Endothelial cell of umbilical vein (primary cell): Measurements from ENCODE around the gene MAB21L2. TPM values are rescaled to one million over a fixed set of nuclear protein-coding genes. Genes with fewer than 3 reads are reported as not detected.

Experiments used
- BruUV-seq: library from RNA; stranded (reverse); fragments of 400-500 nt; replicated peaks from 2 replicates; lab custom pipeline; 2021; lab: Mats Ljungman, UMichigan
- CTCF ChIA-PET: fragments of 300-600, 350-600 bp; sonication (Branson Sonifier 250); formaldehyde crosslinking; loops from one replicate; lab custom pipeline; 2021; ENCODE audit warnings: antibody characterized with exemption, inconsistent platforms; lab: Charles Lee
- POLR2A ChIA-PET: fragments of 300-600, 350-600 bp; sonication (Branson Sonifier 250); formaldehyde crosslinking; loops from one replicate; lab custom pipeline; 2021; ENCODE audit warnings: antibody characterized with exemption, inconsistent platforms; lab: Charles Lee
- DNase-seq: peaks from one replicate; pipeline ENCODE4 v3.0.0-alpha.2; 2011; ENCODE audit warnings: low read depth, low spot score
- FAIRE-seq: peaks from 2 replicates; lab custom pipeline; 2011; peaks lifted over from hg19 to GRCh38; lab: Jason Lieb, UNC
- H2AFZ ChIP-seq: 2 replicates; pipeline ENCODE4 v1.6.0; 2012; ENCODE audit warnings: low read depth, low read length, control low read depth, inconsistent platforms
- H3K27ac ChIP-seq: 2 replicates; pipeline ENCODE4 v1.5.1; 2011; ENCODE audit warnings: low read depth, mild to moderate bottlenecking, control low read depth, low read length, moderate library complexity; ENCODE audit not compliant: insufficient read depth
- H3K27me3 ChIP-seq, 2 experiments: 2 replicates each; pipeline versions ENCODE4 v1.6.0 to v1.6.1; 2011; ENCODE audit warnings: low read length in 2 of 2, mixed read lengths in 1 of 2; ENCODE audit not compliant: control insufficient read depth in 2 of 2, insufficient read depth in 2 of 2
- H3K36me3 ChIP-seq, 2 experiments: 2 replicates in 1 of 2; 3 replicates in 1 of 2; pipeline ENCODE4 v1.5.1; 2011; ENCODE audit warnings: low read length in 2 of 2, mild to moderate bottlenecking in 1 of 2, moderate library complexity in 1 of 2; ENCODE audit not compliant: control insufficient read depth in 2 of 2, insufficient read depth in 2 of 2; ENCODE audit errors: extremely low read depth in 1 of 2
- H3K4me1 ChIP-seq: 3 replicates; pipeline ENCODE4 v1.5.1; 2011; ENCODE audit warnings: mild to moderate bottlenecking, low read length; ENCODE audit not compliant: control insufficient read depth, insufficient read depth; ENCODE audit errors: extremely low read depth
- H3K4me2 ChIP-seq: 2 replicates; pipeline ENCODE4 v1.6.1; 2011; ENCODE audit warnings: low read length, control low read depth, mixed read lengths; ENCODE audit not compliant: insufficient read depth
- H3K4me3 ChIP-seq, 3 experiments: fragments of 200-600 bp in 1 of 3; sonication (generic), shearing (Covaris generic) in 1 of 3; replicated peaks in 1 of 3; 2 replicates each; pipeline ENCODE4 v1.5.1; 2011 to 2016; ENCODE audit warnings: control low read depth in 3 of 3, low read length in 3 of 3, mild to moderate bottlenecking in 2 of 3, inconsistent platforms in 1 of 3, low read depth in 1 of 3, moderate library complexity in 1 of 3; ENCODE audit not compliant: insufficient read depth in 1 of 3
- H3K79me2 ChIP-seq: 2 replicates; pipeline ENCODE4 v1.6.0; 2012; ENCODE audit warnings: low read length, inconsistent platforms; ENCODE audit not compliant: control insufficient read depth, insufficient read depth
- H3K9ac ChIP-seq: replicated peaks from 2 replicates; pipeline ENCODE3; 2011; ENCODE audit warnings: low read length, control low read depth; ENCODE audit not compliant: insufficient read depth; ENCODE audit errors: extremely low read depth
- H3K9me1 ChIP-seq: replicated peaks from 3 replicates; pipeline ENCODE4 v1.6.0; 2011; ENCODE audit warnings: mild to moderate bottlenecking, low read length; ENCODE audit not compliant: control insufficient read depth, insufficient read depth; ENCODE audit errors: extremely low read depth
- H3K9me3 ChIP-seq: replicated peaks from 2 replicates; pipeline ENCODE4 v1.5.1; 2012; ENCODE audit warnings: low read length, inconsistent platforms; ENCODE audit not compliant: control insufficient read depth, insufficient read depth
- H4K20me1 ChIP-seq: replicated peaks from 2 replicates; pipeline ENCODE3; 2011; ENCODE audit warnings: mild to moderate bottlenecking, low read length; ENCODE audit not compliant: control insufficient read depth, insufficient read depth; ENCODE audit errors: extremely low read depth
- EZH2 ChIP-seq: IDR thresholded peaks from 2 replicates; pipeline ENCODE4 v1.6.1; 2012; ENCODE audit warnings: borderline replicate concordance, low read depth, mild to moderate bottlenecking, moderate library complexity, low read length, inconsistent platforms; ENCODE audit not compliant: severe bottlenecking
- FOS ChIP-seq: IDR thresholded peaks from 2 replicates; pipeline ENCODE4 v1.6.1; 2011; ENCODE audit warnings: mild to moderate bottlenecking, low read length, moderate library complexity, borderline replicate concordance; ENCODE audit not compliant: insufficient read depth
- GATA2 ChIP-seq: IDR thresholded peaks from 2 replicates; pipeline ENCODE4 v1.7.0; 2011; ENCODE audit warnings: low read depth, mild to moderate bottlenecking, moderate library complexity, mixed read lengths, low read length; ENCODE audit not compliant: insufficient read length, insufficient read depth
- JUN ChIP-seq: IDR thresholded peaks from 2 replicates; pipeline ENCODE4 v1.6.1; 2011; ENCODE audit warnings: borderline replicate concordance, low read depth; ENCODE audit not compliant: insufficient read length, insufficient read depth
- MYC ChIP-seq: IDR thresholded peaks from one replicate; pipeline ENCODE4 v1.6.1; 2011; ENCODE audit warnings: mild to moderate bottlenecking, low read depth, low read length
- POLR2A ChIP-seq: IDR thresholded peaks from 2 replicates; pipeline ENCODE4 v1.6.1; 2012; ENCODE audit warnings: low read depth, mild to moderate bottlenecking, control low read depth, low read length
- POLR2AphosphoS5 ChIP-seq: IDR thresholded peaks from 2 replicates; pipeline ENCODE4 v1.6.1; 2012; ENCODE audit warnings: low read depth, mild to moderate bottlenecking, control low read depth, low read length, moderate library complexity; ENCODE audit not compliant: insufficient read depth
- dilution Hi-C: fragments of 300-500 bp; cut with MboI; formaldehyde crosslinking; loops from one replicate; pipeline ENCODE4 v1.15.0; 2019; ENCODE audit warnings: low sequenced_read_pairs; ENCODE audit not compliant: extremely low pct_ligation_motif_present
- intact Hi-C: fragments of 100-400 bp; cut with micrococcal nuclease; formaldehyde crosslinking; loops from one replicate; pipeline ENCODE4 v1.10.0; 2022
- polyA plus RNA-seq, 4 experiments: library from polyadenylated mRNA; depleted of rRNA in 3 of 4; stranded (reverse) in 3 of 4; unstranded in 1 of 4; fragments of >200 nt; gene quantifications; 2 replicates each; pipeline versions ENCODE4 v1.2.1 to v1.2.3, GENCODE V29; 2011 to 2012; ENCODE audit warnings: missing spikeins in 1 of 4
- total RNA-seq: library from RNA; stranded (reverse); gene quantifications from 2 replicates; pipeline ENCODE4 v1.2.3, GENCODE V29; 2021
- TF ChIP-seq, protein P1 (sequence below), 2 donors: IDR thresholded peaks; 1 replicate in 1 of 2; 2 replicates in 1 of 2; pipeline ENCODE4 v1.5.1; 2011; ENCODE audit warnings: low read length in 2 of 2, mild to moderate bottlenecking in 2 of 2, moderate library complexity in 2 of 2, control low read depth in 1 of 2, inconsistent platforms in 1 of 2, low read depth in 1 of 2; ENCODE audit not compliant: insufficient read depth in 1 of 2; ENCODE audit errors: extremely low read depth in 1 of 2
- TF ChIP-seq, protein P2 (sequence below): IDR thresholded peaks from 2 replicates; pipeline ENCODE4 v1.6.1; 2011; ENCODE audit not compliant: insufficient read depth, insufficient read length

Gene MAB21L2
- total and polyA plus RNA-seq, 2 donors (not counting 3 experiments of a cell fraction or from before 2014, with no cell fraction given) = not detected

DNA sequence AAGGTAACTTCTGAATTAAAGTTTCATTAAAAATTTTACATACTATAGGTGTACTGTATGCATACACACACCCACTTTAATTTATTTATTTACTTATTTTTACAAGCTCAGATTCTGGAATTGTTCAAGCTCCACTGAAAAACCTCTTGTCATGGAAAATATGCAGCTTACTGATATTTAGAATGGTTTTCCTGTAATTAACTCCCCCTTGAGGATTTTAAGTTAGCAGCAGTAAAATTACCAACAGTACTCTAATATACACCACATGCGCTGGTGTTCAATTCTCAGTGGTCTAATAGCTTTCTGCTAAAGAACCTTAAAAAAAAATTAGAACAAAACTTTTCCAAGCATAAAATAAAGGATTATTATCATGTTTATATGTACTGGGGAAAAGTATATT lies 12.0 kb downstream of the MAB21L2 start:
- Histone ChIP-seq H2AFZ (no peak overlapping the region), H3K9me3 (no peaks in the 10 kb centered on the region), H3K9ac (no peak overlapping the region), H3K4me1 (no peaks in the 10 kb centered on the region), H4K20me1 (no peaks in the 10 kb centered on the region), H3K79me2 (no peaks in the 10 kb centered on the region), H3K36me3 (no peaks in the 10 kb centered on the region), H3K4me3 (no peak overlapping the region), H3K27ac (no peak overlapping the region), H3K4me2 (no peak overlapping the region), H3K9me1 (no peaks in the 10 kb centered on the region), H3K27me3 (no peaks in the 10 kb centered on the region)
- CTCF ChIA-PET = interaction anchor here (0.6 to 1.7 kb wide), 15 partner anchors 9 to 312 kb away, joined by 3 to 19 read pairs (median 4); no protein-coding TSS in a partner anchor
- intact Hi-C loops (loop anchor here (1.0 to 5.0 kb wide), 2 partner anchors 273 to 296 kb away; no protein-coding TSS in a partner anchor), dilution Hi-C loops (no loop called here)
- FAIRE-seq (no peak), DNase-seq (peak; percentile 38)
- POLR2A ChIA-PET = interaction anchor here (0.6 kb wide), 1 partner anchor 67 kb away, joined by 4 read pairs; no protein-coding TSS in a partner anchor
- no TSS peak for BruUV-seq
- TF ChIP-seq, protein P1, sequence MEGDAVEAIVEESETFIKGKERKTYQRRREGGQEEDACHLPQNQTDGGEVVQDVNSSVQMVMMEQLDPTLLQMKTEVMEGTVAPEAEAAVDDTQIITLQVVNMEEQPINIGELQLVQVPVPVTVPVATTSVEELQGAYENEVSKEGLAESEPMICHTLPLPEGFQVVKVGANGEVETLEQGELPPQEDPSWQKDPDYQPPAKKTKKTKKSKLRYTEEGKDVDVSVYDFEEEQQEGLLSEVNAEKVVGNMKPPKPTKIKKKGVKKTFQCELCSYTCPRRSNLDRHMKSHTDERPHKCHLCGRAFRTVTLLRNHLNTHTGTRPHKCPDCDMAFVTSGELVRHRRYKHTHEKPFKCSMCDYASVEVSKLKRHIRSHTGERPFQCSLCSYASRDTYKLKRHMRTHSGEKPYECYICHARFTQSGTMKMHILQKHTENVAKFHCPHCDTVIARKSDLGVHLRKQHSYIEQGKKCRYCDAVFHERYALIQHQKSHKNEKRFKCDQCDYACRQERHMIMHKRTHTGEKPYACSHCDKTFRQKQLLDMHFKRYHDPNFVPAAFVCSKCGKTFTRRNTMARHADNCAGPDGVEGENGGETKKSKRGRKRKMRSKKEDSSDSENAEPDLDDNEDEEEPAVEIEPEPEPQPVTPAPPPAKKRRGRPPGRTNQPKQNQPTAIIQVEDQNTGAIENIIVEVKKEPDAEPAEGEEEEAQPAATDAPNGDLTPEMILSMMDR (IDR thresholded peaks at IDR 0.05; ENCODE audit: extremely low read depth in 1 of 2, insufficient read depth in 1 of 2, low read depth in 1 of 2, low read length in 2 of 2) = peak in 1 of 2 donors; percentile 9
- no peak for TF ChIP-seq JUN

DNA sequence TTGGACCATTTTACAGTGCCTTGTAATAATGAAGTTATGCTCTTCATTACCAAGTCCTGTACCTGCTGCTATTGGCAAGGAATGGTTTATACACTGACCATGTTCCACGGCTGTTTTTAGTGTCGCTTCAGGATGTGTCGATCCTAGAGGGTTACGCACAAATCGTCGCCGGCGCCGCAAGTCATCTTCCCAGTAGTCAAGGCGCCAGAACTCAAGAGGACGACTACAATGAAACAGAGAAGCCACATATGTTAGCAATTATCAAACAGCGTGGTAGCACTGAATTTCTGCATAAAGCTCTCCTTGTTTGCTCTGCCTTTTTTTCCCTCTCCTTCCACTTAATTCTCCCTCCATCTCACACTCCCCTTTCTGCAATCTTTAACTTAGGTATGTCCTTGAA lies 17.0 kb downstream of the MAB21L2 start:
- H3K4me1 ChIP-seq = no peaks in the 10 kb centered on the region
- no peaks in the 10 kb centered on the region for H3K9me1 ChIP-seq
- no peaks in the 10 kb centered on the region for H4K20me1 ChIP-seq
- TF ChIP-seq POLR2A (no peak), GATA2 (no peak), FOS (no peak), POLR2AphosphoS5 (no peak), JUN (no peak), EZH2 (no peak), MYC (no peak)
- TF ChIP-seq, protein P2, sequence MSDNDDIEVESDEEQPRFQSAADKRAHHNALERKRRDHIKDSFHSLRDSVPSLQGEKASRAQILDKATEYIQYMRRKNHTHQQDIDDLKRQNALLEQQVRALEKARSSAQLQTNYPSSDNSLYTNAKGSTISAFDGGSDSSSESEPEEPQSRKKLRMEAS = no peak
- TF ChIP-seq, protein P1 (IDR thresholded peaks at IDR 0.05; ENCODE audit: extremely low read depth in 1 of 2, insufficient read depth in 1 of 2, low read depth in 1 of 2, low read length in 2 of 2) = no peak
- CTCF ChIA-PET = no interaction called here
- no TSS peak for BruUV-seq
- H3K27me3 ChIP-seq = no peaks in the 10 kb centered on the region
- dilution Hi-C loops (no loop called here), intact Hi-C loops (no loop called here)
- H3K4me3 ChIP-seq = no peak overlapping the region
- H2AFZ ChIP-seq = no peak overlapping the region
- no peak overlapping the region for H3K27ac ChIP-seq
- no peak for FAIRE-seq
- no peaks in the 10 kb centered on the region for H3K36me3 ChIP-seq
- no peak for DNase-seq
- H3K4me2 ChIP-seq = no peak overlapping the region
- no peaks in the 10 kb centered on the region for H3K9me3 ChIP-seq
- H3K9ac ChIP-seq = no peak overlapping the region
- POLR2A ChIA-PET = no interaction called here
- H3K79me2 ChIP-seq = no peaks in the 10 kb centered on the region
